H1 (cell line): ENCODE results near the gene POU6F2. TPM values are rescaled to one million over a fixed set of nuclear protein-coding genes. Genes with fewer than 3 reads are reported as not detected.

Experiments
- CTCF ChIA-PET: fragments of 300-600 bp; sonication (Branson Sonifier 250); formaldehyde crosslinking; loops from one replicate; lab custom pipeline; 2021; ENCODE audit not compliant: partially characterized antibody; lab: Charles Lee
- POLR2A ChIA-PET: fragments of 300-600 bp; sonication (Branson Sonifier 250); formaldehyde crosslinking; loops from one replicate; lab custom pipeline; 2021; ENCODE audit warnings: inconsistent platforms; ENCODE audit not compliant: partially characterized antibody; lab: Charles Lee
- DNase-seq, 2 experiments: peaks; one replicate each; pipeline versions ENCODE4 v3.0.0 to v3.0.0-alpha.2; 2010 to 2022; ENCODE audit warnings: low spot score in 2 of 2, low read depth in 1 of 2, mixed read lengths in 1 of 2
- FAIRE-seq: peaks from 2 replicates; lab custom pipeline; 2011; peaks lifted over from hg19 to GRCh38; lab: Jason Lieb, UNC
- H2AFZ ChIP-seq: 2 replicates; pipeline ENCODE4 v1.8.1; 2012; ENCODE audit warnings: low read length, inconsistent platforms
- H2AK5ac ChIP-seq: 2 replicates; pipeline ENCODE4 v1.6.1; 2013; ENCODE audit warnings: low read depth, low read length
- H2BK120ac ChIP-seq: replicated peaks from 2 replicates; pipeline ENCODE3; 2013; ENCODE audit warnings: low read depth, low read length, inconsistent platforms
- H2BK12ac ChIP-seq: 2 replicates; pipeline ENCODE4 v1.6.1; 2013; ENCODE audit warnings: low read depth, low read length
- H2BK15ac ChIP-seq: 2 replicates; pipeline ENCODE4 v1.6.1; 2013; ENCODE audit warnings: low read length
- H2BK20ac ChIP-seq: 2 replicates; pipeline ENCODE4 v1.6.1; 2013; ENCODE audit warnings: low read length
- H2BK5ac ChIP-seq: 2 replicates; pipeline ENCODE4 v1.6.1; 2013; ENCODE audit warnings: low read depth, low read length
- H3K14ac ChIP-seq: 2 replicates; pipeline ENCODE4 v1.6.1; 2013; ENCODE audit warnings: inconsistent platforms; ENCODE audit not compliant: insufficient read length
- H3K18ac ChIP-seq: 2 replicates; pipeline ENCODE4 v1.6.1; 2013; ENCODE audit warnings: low read length; ENCODE audit errors: extremely low read depth
- H3K23ac ChIP-seq: 2 replicates; pipeline ENCODE4 v1.6.1; 2013; ENCODE audit warnings: inconsistent platforms; ENCODE audit not compliant: insufficient read length
- H3K23me2 ChIP-seq: 2 replicates; pipeline ENCODE4 v1.6.1; 2013; ENCODE audit warnings: low read depth, low read length
- H3K27ac ChIP-seq: 2 replicates; pipeline ENCODE4 v1.6.1; 2011; ENCODE audit warnings: low read depth, low read length, inconsistent platforms
- H3K27me3 ChIP-seq, 4 experiments: replicated peaks in 1 of 4; 1 replicate in 1 of 4; 2 replicates in 3 of 4; pipeline versions ENCODE4 v1.6.1 to v1.8.1; 2011 to 2013; ENCODE audit warnings: low read length in 3 of 4, mild to moderate bottlenecking in 3 of 4, inconsistent platforms in 2 of 4, mixed read lengths in 2 of 4, moderate library complexity in 1 of 4; ENCODE audit not compliant: control insufficient read depth in 3 of 4, insufficient read depth in 3 of 4; ENCODE audit errors: extremely low read depth in 1 of 4
- H3K36me3 ChIP-seq, 4 experiments: 2 replicates each; pipeline versions ENCODE4 v1.6.1 to v1.8.1; 2011 to 2013; ENCODE audit warnings: mild to moderate bottlenecking in 4 of 4, low read length in 3 of 4, moderate library complexity in 2 of 4, control low read depth in 1 of 4, inconsistent platforms in 1 of 4; ENCODE audit not compliant: insufficient read depth in 4 of 4, control insufficient read depth in 2 of 4
- H3K4ac ChIP-seq: replicated peaks from 2 replicates; pipeline ENCODE3; 2013; ENCODE audit warnings: low read length, low read depth, mixed read lengths, inconsistent platforms; ENCODE audit not compliant: insufficient read length
- H3K4me1 ChIP-seq, 4 experiments: replicated peaks in 1 of 4; 1 replicate in 1 of 4; 2 replicates in 3 of 4; pipeline versions ENCODE4 v1.6.1 to v1.8.1; 2011 to 2013; ENCODE audit warnings: low read length in 3 of 4, inconsistent platforms in 2 of 4, mixed read lengths in 1 of 4; ENCODE audit not compliant: insufficient read depth in 4 of 4, control insufficient read depth in 3 of 4
- H3K4me2 ChIP-seq, 2 experiments: 2 replicates each; pipeline versions ENCODE4 v1.6.1 to v1.8.1; 2011 to 2013; ENCODE audit warnings: low read depth in 2 of 2, low read length in 2 of 2, control low read depth in 1 of 2, inconsistent platforms in 1 of 2, mild to moderate bottlenecking in 1 of 2; ENCODE audit not compliant: insufficient read depth in 1 of 2
- H3K4me3 ChIP-seq, 4 experiments: fragments of 200-600, 300-600 bp in 1 of 4; sonication (generic), shearing (Covaris generic), sonication (Bioruptor Twin) in 1 of 4; 2 replicates each; pipeline versions ENCODE4 v1.5.1 to v1.8.1; 2011 to 2016; ENCODE audit warnings: low read length in 4 of 4, low read depth in 3 of 4, control low read depth in 2 of 4, inconsistent platforms in 2 of 4, mild to moderate bottlenecking in 2 of 4, mixed read lengths in 1 of 4, moderate library complexity in 1 of 4; ENCODE audit not compliant: insufficient read depth in 2 of 4; ENCODE audit errors: extremely low read depth in 1 of 4
- H3K56ac ChIP-seq: replicated peaks from 2 replicates; pipeline ENCODE3; 2013; ENCODE audit warnings: low read depth, mild to moderate bottlenecking, mixed read lengths, low read length, inconsistent platforms; ENCODE audit not compliant: insufficient read length
- H3K79me1 ChIP-seq: 2 replicates; pipeline ENCODE4 v1.6.1; 2013; ENCODE audit warnings: low read depth, low read length, control low read depth
- H3K79me2 ChIP-seq, 2 experiments: 2 replicates each; pipeline versions ENCODE4 v1.6.1 to v1.8.1; 2012 to 2013; ENCODE audit warnings: low read length in 2 of 2, mild to moderate bottlenecking in 2 of 2, inconsistent platforms in 1 of 2; ENCODE audit not compliant: insufficient read depth in 2 of 2, control insufficient read depth in 1 of 2
- H3K9ac ChIP-seq, 4 experiments: replicated peaks in 1 of 4; 1 replicate in 1 of 4; 2 replicates in 3 of 4; pipeline versions ENCODE4 v1.6.1 to v1.8.1; 2011 to 2013; ENCODE audit warnings: low read depth in 3 of 4, low read length in 3 of 4, control low read depth in 2 of 4, mild to moderate bottlenecking in 2 of 4, moderate library complexity in 2 of 4, inconsistent platforms in 1 of 4; ENCODE audit errors: extremely low read depth in 1 of 4
- H3K9me3 ChIP-seq, 2 experiments: 2 replicates each; pipeline versions ENCODE4 v1.6.1 to v1.8.1; 2012 to 2013; ENCODE audit warnings: mild to moderate bottlenecking in 2 of 2, moderate library complexity in 2 of 2, control low read depth in 1 of 2, inconsistent platforms in 1 of 2, low read depth in 1 of 2, low read length in 1 of 2, mixed read lengths in 1 of 2; ENCODE audit not compliant: insufficient read depth in 2 of 2
- H4K20me1 ChIP-seq, 2 experiments: replicated peaks in 1 of 2; 2 replicates each; pipeline versions ENCODE3 to v1.8.1; 2011 to 2013; ENCODE audit warnings: inconsistent platforms in 2 of 2, low read length in 2 of 2, mild to moderate bottlenecking in 1 of 2; ENCODE audit not compliant: insufficient read depth in 2 of 2, control insufficient read depth in 1 of 2
- H4K5ac ChIP-seq: 2 replicates; pipeline ENCODE4 v1.6.1; 2013; ENCODE audit warnings: low read length, low read depth, mixed read lengths, inconsistent platforms; ENCODE audit not compliant: insufficient read length
- H4K8ac ChIP-seq: 2 replicates; pipeline ENCODE4 v1.8.0; 2013; ENCODE audit warnings: mild to moderate bottlenecking, moderate library complexity, low read length, inconsistent platforms; ENCODE audit not compliant: insufficient read depth; ENCODE audit errors: extremely low read depth
- H4K91ac ChIP-seq: replicated peaks from 2 replicates; pipeline ENCODE3; 2013; ENCODE audit warnings: low read length, mixed read lengths, inconsistent platforms; ENCODE audit not compliant: insufficient read length
- FOSL1 ChIP-seq: IDR thresholded peaks from 2 replicates; pipeline ENCODE4 v1.6.1; 2011; ENCODE audit warnings: mild to moderate bottlenecking, low read depth, low read length, moderate library complexity; ENCODE audit not compliant: insufficient read depth
- POU5F1 ChIP-seq: IDR thresholded peaks from 2 replicates; pipeline ENCODE4 v1.6.1; 2011; ENCODE audit warnings: low read depth, mild to moderate bottlenecking, low read length, moderate library complexity
- RBBP5 ChIP-seq: IDR thresholded peaks from 2 replicates; pipeline ENCODE4 v1.7.1; 2012; ENCODE audit warnings: low read depth, mild to moderate bottlenecking, inconsistent platforms, low read length, moderate library complexity, borderline replicate concordance
- RNF2 ChIP-seq: fragments of 200-900, 300-1000 bp; sonication (generic); IDR thresholded peaks from 2 replicates; pipeline ENCODE4 v1.7.1; 2016; ENCODE audit warnings: borderline replicate concordance, low read depth, mild to moderate bottlenecking, antibody characterized with exemption, low read length; ENCODE audit not compliant: poor library complexity, severe bottlenecking; ENCODE audit errors: missing control alignments
- SUZ12 ChIP-seq: fragments of 200-600 bp; sonication (generic); IDR thresholded peaks from 2 replicates; pipeline ENCODE4 v1.6.1; 2012; ENCODE audit warnings: mild to moderate bottlenecking, inconsistent platforms, low read length, moderate library complexity, mixed read lengths
- WGBS, 2 experiments: shearing (Covaris generic) in 1 of 2; methylation state at CpG; one replicate each; pipeline versions ENCODE4 v1.1.6 to v1.1.7; 2013 to 2015; ENCODE audit warnings: low lambda C conversion rate in 2 of 2, mixed read lengths in 2 of 2, inconsistent platforms in 1 of 2, low coverage in 1 of 2, missing lambda C conversion rate in 1 of 2; ENCODE audit not compliant: insufficient replicate concordance in 2 of 2, insufficient coverage in 1 of 2, insufficient read length in 1 of 2; ENCODE audit errors: extremely low coverage in 1 of 2, missing lambda C conversion rate in 1 of 2; 5-methylcytosine and 5-hydroxymethylcytosine counted together
- polyA plus RNA-seq, 7 experiments: library from polyadenylated mRNA; depleted of rRNA in 3 of 7; stranded (reverse) in 5 of 7; unstranded in 2 of 7; fragments of >200 nt in 5 of 7; fragments of 200-250 nt in 2 of 7; gene quantifications; 1 replicate in 5 of 7; 2 replicates in 1 of 7; 4 replicates in 1 of 7; pipeline versions ENCODE4 v1.2.1 to v1.2.3, GENCODE V29; 2011 to 2013; ENCODE audit warnings: missing spikeins in 2 of 7, mixed read lengths in 2 of 7
- total RNA-seq: library from RNA; stranded (reverse); fragmentation: NEBNext Ultra II Directional; extraction: Animal tissue kit (Norgen Biotek cat#: 25700); gene quantifications from 2 replicates; pipeline ENCODE4 v1.2.1, GENCODE V29; 2021
- TF ChIP-seq, protein P1 (sequence below): IDR thresholded peaks from 2 replicates; pipeline ENCODE4 v1.6.1; 2011; ENCODE audit warnings: low read depth, mild to moderate bottlenecking, low read length; ENCODE audit not compliant: insufficient read depth

The POU6F2 gene
- total and polyA plus RNA-seq, 2 of the 8 experiments (the other 6 are each of a cell fraction or from before 2014, with no cell fraction given): 1.1 to 2.0 TPM

DNA sequence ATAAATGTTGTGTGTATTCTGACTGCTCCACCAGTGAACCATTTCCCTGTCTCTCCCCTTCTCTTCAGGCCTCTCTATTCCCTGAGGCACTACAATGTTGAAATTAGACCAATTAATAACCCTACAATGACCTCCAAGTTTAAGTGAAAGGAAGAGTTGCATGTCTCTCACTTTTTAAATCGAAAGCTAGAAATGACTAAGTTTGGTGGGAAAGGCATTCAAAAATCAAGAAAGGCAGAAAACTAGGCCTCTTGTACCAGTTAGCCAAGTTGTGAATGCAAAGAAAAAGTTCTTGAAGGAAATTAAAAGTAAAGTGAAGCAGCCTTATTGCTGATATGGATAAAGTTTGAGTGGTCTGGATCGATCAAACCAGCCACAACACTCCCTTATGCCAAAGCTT is 390.2 kb downstream of the POU6F2 start:
- H3K4me3 ChIP-seq: no peak overlapping the region
- no peak overlapping the region for H2BK120ac ChIP-seq
- ChIA-PET CTCF (interaction anchor here (1.1 to 2.5 kb wide), 2 partner anchors 10 to 19 kb away, joined by 4 to 13 read pairs; no protein-coding TSS in a partner anchor), POLR2A (no interaction called here)
- H3K23me2 ChIP-seq: no peaks in the 10 kb centered on the region
- no peaks in the 10 kb centered on the region for H4K20me1 ChIP-seq
- no peak overlapping the region for H3K23ac ChIP-seq
- no peaks in the 10 kb centered on the region for H3K4me1 ChIP-seq
- H3K4ac ChIP-seq: no peak overlapping the region
- H3K36me3 ChIP-seq: no peaks in the 10 kb centered on the region
- H4K5ac ChIP-seq: no peak overlapping the region
- no peak overlapping the region for H2AFZ ChIP-seq
- H3K9ac ChIP-seq: no peak overlapping the region
- no peaks in the 10 kb centered on the region for H3K79me2 ChIP-seq
- H3K79me1 ChIP-seq: no peaks in the 10 kb centered on the region
- no peak overlapping the region for H2BK20ac ChIP-seq
- WGBS, 2 experiments: 91% methylated on average over 2 of the region's 2 CpGs; no CpG with 5 or more reads in 1 of the 2 experiments
- H3K18ac ChIP-seq: no peak overlapping the region
- H3K4me2 ChIP-seq: no peak overlapping the region
- H3K9me3 ChIP-seq: peaks cover 0 to 2% of the 10 kb centered on the region in 2 experiments; a peak in 1 of 4 replicates
- H4K8ac ChIP-seq: no peak overlapping the region
- DNase-seq: no peak
- H3K14ac ChIP-seq: no peak overlapping the region
- no peak overlapping the region for H2BK15ac ChIP-seq
- FAIRE-seq: no peak
- no peak overlapping the region for H4K91ac ChIP-seq
- H3K27me3 ChIP-seq: no peaks in the 10 kb centered on the region
- H3K56ac ChIP-seq: no peak overlapping the region
- TF ChIP-seq POU5F1 (no peak), FOSL1 (no peak), SUZ12 (no peak), RBBP5 (no peak), RNF2 (no peak)
- TF ChIP-seq, protein P1, sequence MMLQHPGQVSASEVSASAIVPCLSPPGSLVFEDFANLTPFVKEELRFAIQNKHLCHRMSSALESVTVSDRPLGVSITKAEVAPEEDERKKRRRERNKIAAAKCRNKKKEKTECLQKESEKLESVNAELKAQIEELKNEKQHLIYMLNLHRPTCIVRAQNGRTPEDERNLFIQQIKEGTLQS: no peak
- no peak overlapping the region for H2BK12ac ChIP-seq
- H2BK5ac ChIP-seq: no peak overlapping the region
- no peak overlapping the region for H3K27ac ChIP-seq
- H2AK5ac ChIP-seq: no peak overlapping the region
